Renal cortical epithelial cell (primary cell): ENCODE results near the gene ANKS1B. TPM values are rescaled to one million over a fixed set of nuclear protein-coding genes. Genes with fewer than 3 reads are reported as not detected.
"Not testable (repeated sequence)": the region's sequence is repeated elsewhere in the genome, so short reads cannot be mapped to it uniquely, and the experiment has no call there.

Experiments
- DNase-seq: peaks from one replicate; pipeline ENCODE4 v3.0.0-alpha.2; 2011; ENCODE audit warnings: low read depth
- total RNA-seq: library from RNA; depleted of rRNA; stranded (reverse); fragments of >200 nt; gene quantifications from 2 replicates; pipeline ENCODE4 v1.2.3, GENCODE V29; 2014

Gene ANKS1B
- total RNA-seq, 1 donor from 2014 or later = 6.9 TPM

- DNase-seq = no peak
These were observed 601.5 kb downstream of the ANKS1B start for GRCh38 chr12:99383258-99383657.

- peak; percentile 41 for DNase-seq
These were observed 602.7 kb downstream of the ANKS1B start for GRCh38 chr12:99381992-99382391.

DNA sequence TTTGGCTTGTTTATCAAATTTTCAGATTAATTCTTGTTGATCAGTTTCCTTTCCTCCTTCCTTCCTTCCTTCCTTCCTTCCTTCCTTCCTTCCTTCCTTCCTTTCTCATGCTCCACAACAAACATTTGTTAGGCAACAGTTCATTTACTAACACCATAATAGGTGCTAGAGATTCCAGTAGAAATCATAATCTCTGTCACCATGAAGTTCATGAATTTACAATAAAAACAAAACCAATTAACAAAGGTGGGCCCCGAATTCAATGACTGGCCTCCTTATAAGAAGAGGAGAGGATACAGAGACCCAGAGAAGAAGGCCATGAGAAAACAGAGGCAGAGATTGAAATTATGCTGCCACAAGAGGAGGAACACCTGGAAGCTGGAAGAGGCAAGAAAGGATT lies 604.0 kb downstream of the ANKS1B start:
- DNase-seq = no peak

DNA sequence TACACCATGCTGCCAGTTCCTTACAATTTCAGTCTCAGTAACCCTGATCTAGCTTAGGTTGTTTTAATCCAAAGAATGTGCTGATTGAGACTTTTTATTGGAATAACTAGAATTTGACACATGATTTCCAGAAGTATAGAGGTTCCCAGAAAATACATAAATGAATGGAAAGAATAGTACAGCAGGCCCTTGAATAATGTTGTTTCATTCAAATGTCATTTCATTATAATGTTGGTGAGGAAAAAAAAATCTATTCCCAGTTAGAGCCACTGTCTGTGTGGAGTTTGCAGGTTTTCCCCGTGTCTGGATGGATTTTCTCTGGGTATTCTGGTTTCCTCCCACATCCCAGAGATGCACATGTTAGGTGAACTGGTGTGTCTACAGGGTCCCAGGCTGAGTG lies 610.7 kb downstream of the ANKS1B start:
- no peak for DNase-seq

DNA sequence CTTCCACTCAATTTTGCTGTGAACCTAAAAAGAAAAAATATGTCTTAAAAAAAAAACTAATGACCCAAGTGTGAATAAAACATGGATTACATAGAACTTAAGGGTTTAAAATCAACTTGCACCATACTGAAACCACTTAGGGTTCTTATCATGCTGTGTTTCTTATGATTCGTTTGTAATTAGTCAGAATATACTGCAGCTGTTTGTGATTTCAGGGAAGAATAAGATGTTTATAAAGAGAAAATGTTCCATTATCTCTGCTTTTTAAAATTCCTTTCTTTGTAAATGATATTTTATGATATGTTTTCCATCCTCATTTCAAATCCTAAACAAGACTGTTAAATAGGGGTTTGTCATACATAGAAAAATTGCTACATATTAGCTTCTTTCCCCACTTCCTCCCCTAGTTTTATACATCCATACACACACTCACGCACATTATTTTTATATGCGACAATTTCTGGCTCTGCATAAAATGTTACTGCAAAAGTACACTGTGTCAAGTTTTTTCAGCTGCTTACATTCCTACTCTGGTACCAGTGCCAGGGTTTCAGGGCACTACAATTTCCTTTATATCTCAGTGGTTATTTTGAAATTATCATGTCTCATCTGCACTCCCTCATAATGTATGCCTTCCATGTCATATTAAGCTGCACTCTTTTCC lies 612.3 kb downstream of the ANKS1B start:
- DNase-seq = no peak

GRCh38 chr12:99370421-99371138 lies 614.2 kb downstream of the ANKS1B start:
- DNase-seq = peak; percentile 49

DNA sequence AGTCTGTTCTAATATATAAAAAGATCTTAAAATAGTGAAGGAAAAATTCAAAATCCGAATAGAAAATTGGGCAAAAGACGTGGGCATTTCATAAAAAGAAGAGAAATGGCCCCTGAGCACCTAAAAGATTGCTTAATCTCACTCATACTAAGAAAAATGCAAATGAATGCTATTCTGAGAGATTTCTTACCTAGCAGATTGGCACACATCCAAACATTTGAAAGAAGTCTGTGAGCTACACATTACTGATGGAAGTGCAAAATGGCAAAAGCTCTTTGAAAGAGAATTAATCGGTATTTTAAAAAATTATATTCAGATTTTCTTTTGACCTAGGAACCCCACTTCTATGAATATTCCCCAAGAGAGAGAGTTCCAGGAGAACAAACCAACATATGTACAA lies 617.6 kb downstream of the ANKS1B start:
- DNase-seq = peak; percentile 54

DNA sequence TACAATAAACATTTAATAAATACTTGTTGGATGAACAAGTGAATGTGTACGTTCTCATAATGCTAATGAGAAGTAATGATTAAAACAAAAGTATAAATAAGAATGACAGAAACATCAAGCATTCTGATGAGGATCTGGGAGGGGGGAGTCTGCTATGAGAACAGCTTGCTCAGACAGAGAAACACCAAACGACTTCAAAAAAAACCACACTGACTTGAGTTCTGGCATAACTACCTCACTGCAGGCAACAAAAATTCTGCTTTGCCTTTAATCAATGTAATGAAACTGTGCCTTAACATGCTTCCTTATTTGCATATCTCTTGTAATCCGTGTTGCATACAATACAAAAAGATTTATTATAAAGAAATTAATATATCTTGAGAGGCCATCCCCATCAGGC lies 632.5 kb downstream of the ANKS1B start:
- DNase-seq = no peak

DNA sequence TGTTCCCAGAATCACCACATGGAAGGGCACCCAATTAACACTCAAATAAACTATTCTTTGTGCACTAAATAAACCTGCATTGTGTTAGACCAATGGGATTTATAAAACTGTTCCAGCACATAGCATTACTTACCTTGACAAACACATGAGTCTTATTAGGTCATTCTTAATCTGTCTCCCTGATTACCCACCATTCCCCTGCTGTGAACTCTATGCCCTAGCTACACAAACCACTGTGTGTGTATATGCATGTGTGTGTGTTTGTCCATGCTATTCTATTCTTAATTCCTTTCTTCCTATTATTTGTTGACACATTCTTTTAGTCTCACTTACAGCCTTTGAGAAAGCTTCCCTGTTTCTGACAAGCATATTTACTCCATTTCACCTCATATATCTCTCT lies 640.8 kb downstream of the ANKS1B start:
- DNase-seq = no peak

- no peak for DNase-seq
These were observed 645.1 kb downstream of the ANKS1B start for GRCh38 chr12:99339663-99340062.

DNA sequence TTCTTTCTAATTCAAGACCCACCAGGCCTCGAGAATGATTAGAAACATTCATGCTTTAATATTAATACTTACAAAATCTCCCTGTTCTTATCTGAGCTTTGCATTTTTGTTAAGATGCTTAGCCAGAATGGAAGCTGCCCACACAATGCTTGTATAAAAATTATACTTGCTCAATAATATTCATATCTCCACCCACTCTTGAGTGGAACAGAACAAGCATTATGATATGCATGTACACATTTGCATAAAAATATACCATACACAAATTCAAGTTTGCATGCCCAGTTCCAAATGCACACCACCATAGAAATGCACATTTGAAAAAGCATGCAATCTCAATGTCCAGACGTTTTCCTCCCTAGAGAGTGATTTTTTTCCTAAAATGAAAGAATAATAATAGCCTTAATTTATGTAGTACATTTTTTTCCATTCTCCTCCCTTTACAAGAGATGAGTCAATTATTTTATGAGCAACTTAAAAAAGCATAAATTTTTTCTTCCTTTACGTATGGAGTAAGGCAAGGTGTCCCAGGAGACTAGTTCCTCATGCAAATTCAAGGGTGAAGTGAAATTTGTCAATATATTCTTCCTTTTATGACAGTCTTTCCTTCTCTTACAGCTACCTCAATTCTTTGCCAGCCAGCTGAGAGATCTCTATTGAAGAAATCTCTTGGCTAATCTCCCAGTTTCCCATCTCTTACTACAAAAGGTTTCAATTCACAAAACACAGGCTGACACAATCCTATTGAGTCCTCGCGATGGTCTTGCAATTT lies 650.3 kb downstream of the ANKS1B start:
- DNase-seq = no peak

- DNase-seq = no peak
These were observed 651.7 kb downstream of the ANKS1B start for GRCh38 chr12:99332936-99333591.

DNA sequence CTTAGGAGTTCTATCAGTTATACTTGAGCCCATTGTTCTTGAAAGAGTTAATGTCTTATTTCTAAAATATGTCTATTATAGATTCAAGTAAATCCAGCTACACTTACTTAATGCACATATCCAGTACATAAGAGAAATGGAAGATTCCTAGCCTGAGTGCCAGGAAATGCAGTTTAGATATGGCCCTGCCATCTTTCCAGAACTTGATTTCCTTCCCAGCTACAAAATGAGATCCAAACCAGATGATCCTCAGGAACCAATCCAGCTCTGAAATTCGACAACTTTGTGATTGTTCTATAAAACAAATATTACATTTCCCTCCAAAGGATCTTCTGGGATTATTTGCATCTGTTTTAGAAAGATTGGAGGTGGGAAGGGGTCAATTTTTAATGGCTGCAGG lies 654.5 kb downstream of the ANKS1B start:
- DNase-seq = no peak

GRCh38 chr12:99321210-99321609 lies 663.5 kb downstream of the ANKS1B start:
- not testable (repeated sequence) for DNase-seq

GRCh38 chr12:99311373-99311772 lies 673.4 kb downstream of the ANKS1B start:
- DNase-seq = peak; percentile 1

DNA sequence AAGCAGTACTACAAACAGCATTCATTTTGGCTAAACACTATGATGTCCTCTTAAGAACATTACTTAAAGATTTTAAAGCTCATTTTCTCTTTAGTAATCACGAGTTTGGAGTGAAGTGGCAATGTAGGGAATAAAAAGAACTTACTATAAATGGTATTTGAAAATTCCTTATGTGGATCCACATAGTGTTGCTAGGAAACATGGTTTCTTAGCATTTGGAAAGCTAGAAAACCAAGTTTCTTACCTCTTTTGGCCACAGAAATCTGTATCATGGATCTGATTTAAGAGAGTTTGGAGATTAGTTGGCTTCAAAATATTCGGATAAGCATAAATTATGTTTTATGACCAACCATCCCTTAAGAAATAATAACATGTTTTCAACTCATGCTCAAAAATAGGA lies 674.9 kb downstream of the ANKS1B start:
- no peak for DNase-seq

DNA sequence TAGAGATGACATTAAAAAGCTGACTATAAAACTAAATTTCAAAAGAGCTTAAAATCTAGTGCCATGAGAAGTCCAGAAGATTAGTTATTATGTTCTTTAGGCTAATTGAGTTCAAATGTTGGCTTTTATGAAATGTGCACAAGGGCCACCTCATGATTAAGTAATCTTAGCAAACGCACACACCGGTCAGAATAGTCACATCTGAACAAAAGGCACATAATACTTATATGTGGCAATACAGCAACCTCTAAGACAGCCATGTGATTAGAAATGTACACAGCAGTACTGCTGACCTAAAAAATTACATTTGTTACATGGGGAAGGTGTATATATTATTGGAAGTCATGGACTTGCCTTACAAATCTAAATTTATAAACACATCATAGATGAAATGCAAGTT lies 681.9 kb downstream of the ANKS1B start:
- DNase-seq = no peak

- DNase-seq = no peak
These were observed 697.6 kb downstream of the ANKS1B start for GRCh38 chr12:99287136-99287535.

DNA sequence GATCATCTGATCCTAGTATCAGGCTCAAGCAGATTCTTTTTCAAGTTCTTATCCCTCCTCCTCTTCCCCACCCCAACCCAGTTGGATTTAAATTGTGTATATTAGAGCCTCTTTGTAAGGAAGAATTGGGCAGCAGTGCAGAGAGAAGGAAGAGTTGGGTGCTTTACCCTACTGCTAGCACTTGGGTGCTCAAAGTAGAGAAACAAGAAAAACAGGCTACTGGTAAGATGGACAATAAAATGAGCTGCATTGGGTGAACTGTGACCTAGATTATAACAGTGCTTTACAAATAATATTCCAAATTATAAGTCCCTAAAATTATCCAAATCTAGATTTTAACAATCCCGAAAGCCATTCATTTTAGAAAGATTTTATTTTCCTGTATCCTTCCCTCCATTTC lies 700.6 kb downstream of the ANKS1B start:
- no peak for DNase-seq

DNA sequence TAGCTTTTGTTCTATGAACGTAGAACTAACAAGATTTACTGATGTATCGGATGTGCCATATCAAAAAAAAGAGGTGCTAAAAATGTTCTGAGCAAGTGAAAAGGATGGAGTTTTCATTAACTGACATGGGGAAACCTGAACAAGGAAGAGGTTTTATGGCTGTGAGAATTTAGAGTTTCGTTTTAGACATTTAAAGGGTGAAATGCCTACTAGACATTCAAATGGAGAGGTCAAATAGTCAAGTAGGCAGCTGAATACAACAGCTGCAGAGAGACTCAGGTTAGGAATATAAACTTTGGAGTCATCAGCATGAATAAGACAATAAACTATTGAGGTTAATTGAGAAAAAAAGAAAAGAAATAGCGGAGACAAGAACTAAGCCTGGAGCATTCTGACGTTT lies 702.1 kb downstream of the ANKS1B start:
- no peak for DNase-seq

DNA sequence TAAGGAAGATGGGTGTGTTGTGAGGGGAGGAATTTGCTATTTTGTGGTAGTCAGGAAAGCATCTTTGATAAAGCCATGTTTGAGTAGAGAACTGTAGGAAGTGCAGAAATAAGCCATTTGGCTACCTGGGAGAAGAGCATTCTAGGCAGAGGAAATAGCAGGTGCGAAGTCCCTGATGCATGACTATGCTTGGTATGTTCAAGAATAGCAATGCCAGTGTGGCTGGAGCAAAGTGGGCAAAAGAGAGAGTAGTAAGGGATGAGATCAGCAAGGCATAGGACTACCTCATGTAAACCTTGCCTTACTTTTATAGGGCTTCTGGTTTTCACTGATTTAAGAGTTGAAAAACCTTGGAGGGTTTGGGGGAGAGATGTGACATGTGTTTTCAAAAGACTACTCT lies 702.6 kb downstream of the ANKS1B start:
- no peak for DNase-seq

- DNase-seq = peak; percentile 22
These were observed 703.5 kb downstream of the ANKS1B start for GRCh38 chr12:99281277-99281676.
